HEK293T (cell line): ENCODE results near the gene KRTAP16-1.
"Not testable (repeated sequence)": the region's sequence is repeated elsewhere in the genome, so short reads cannot be mapped to it uniquely, and the experiment has no call there.

Source experiments
- CTCF ChIA-PET: fragments of 350-600 bp; formaldehyde crosslinking; extraction: SDS; loops from one replicate; lab custom pipeline; 2021; ENCODE audit warnings: antibody characterized with exemption, inconsistent platforms; lab: Yijun Ruan, JAX
- POLR2A ChIA-PET: fragments of 350-600 bp; formaldehyde crosslinking; extraction: SDS; loops from one replicate; lab custom pipeline; 2020; ENCODE audit warnings: antibody characterized with exemption, inconsistent platforms; lab: Yijun Ruan, JAX
- DNase-seq: peaks from one replicate; pipeline ENCODE4 v3.0.0; 2012; ENCODE audit warnings: mixed read lengths; ENCODE audit errors: extremely low spot score
- ARNT ChIP-seq: fragments of 450-650 bp; IDR thresholded peaks from 2 replicates; pipeline ENCODE4 v1.6.1; 2017; ENCODE audit warnings: mild to moderate bottlenecking
- BHLHE40 ChIP-seq: fragments of 450-650 bp; IDR thresholded peaks from 2 replicates; pipeline ENCODE4 v1.6.1; 2016; ENCODE audit warnings: mild to moderate bottlenecking, moderate library complexity, borderline replicate concordance
- CTBP1 ChIP-seq: fragments of 450-650 bp; IDR thresholded peaks from 2 replicates; pipeline ENCODE4 v1.6.1; 2016; ENCODE audit warnings: borderline replicate concordance
- ELF4 ChIP-seq: fragments of 450-650 bp; IDR thresholded peaks from 2 replicates; pipeline ENCODE4 v1.6.1; 2017; ENCODE audit warnings: antibody characterized with exemption
- FOXA1 ChIP-seq: fragments of 450-650 bp; IDR thresholded peaks from 2 replicates; pipeline ENCODE4 v1.6.1; 2016; ENCODE audit warnings: mild to moderate bottlenecking
- FOXK2 ChIP-seq: fragments of 450-650 bp; IDR thresholded peaks from 2 replicates; pipeline ENCODE4 v1.6.1; 2016; ENCODE audit warnings: mild to moderate bottlenecking
- FOXM1 ChIP-seq: fragments of 450-650 bp; IDR thresholded peaks from 2 replicates; pipeline ENCODE4 v1.6.1; 2017; ENCODE audit warnings: mild to moderate bottlenecking, borderline replicate concordance
- HDGF ChIP-seq: fragments of 450-650 bp; IDR thresholded peaks from 2 replicates; pipeline ENCODE4 v1.6.1; 2017; ENCODE audit warnings: antibody characterized with exemption, borderline replicate concordance
- L3MBTL2 ChIP-seq: fragments of 450-650 bp; conservative IDR thresholded peaks from 2 replicates; pipeline ENCODE4 v1.6.1; 2016; ENCODE audit warnings: mild to moderate bottlenecking
- LEF1 ChIP-seq: fragments of 450-650 bp; IDR thresholded peaks from 2 replicates; pipeline ENCODE4 v1.6.1; 2017; ENCODE audit warnings: mild to moderate bottlenecking, borderline replicate concordance
- NFRKB ChIP-seq: fragments of 450-650 bp; IDR thresholded peaks from 2 replicates; pipeline ENCODE4 v1.6.1; 2016; ENCODE audit warnings: mild to moderate bottlenecking, moderate library complexity
- SUZ12 ChIP-seq: fragments of 450-650 bp; IDR thresholded peaks from 2 replicates; pipeline ENCODE4 v1.6.1; 2016; ENCODE audit warnings: mild to moderate bottlenecking
- TARDBP ChIP-seq: fragments of 450-650 bp; IDR thresholded peaks from 2 replicates; pipeline ENCODE4 v1.6.1; 2016
- ZNF384 ChIP-seq: fragments of 450-650 bp; IDR thresholded peaks from 2 replicates; pipeline ENCODE4 v1.6.1; 2016
- TF ChIP-seq, protein P1 (sequence below): fragments of 450-650 bp; IDR thresholded peaks from 2 replicates; pipeline ENCODE4 v1.6.1; 2016

KRTAP16-1 gene

DNA sequence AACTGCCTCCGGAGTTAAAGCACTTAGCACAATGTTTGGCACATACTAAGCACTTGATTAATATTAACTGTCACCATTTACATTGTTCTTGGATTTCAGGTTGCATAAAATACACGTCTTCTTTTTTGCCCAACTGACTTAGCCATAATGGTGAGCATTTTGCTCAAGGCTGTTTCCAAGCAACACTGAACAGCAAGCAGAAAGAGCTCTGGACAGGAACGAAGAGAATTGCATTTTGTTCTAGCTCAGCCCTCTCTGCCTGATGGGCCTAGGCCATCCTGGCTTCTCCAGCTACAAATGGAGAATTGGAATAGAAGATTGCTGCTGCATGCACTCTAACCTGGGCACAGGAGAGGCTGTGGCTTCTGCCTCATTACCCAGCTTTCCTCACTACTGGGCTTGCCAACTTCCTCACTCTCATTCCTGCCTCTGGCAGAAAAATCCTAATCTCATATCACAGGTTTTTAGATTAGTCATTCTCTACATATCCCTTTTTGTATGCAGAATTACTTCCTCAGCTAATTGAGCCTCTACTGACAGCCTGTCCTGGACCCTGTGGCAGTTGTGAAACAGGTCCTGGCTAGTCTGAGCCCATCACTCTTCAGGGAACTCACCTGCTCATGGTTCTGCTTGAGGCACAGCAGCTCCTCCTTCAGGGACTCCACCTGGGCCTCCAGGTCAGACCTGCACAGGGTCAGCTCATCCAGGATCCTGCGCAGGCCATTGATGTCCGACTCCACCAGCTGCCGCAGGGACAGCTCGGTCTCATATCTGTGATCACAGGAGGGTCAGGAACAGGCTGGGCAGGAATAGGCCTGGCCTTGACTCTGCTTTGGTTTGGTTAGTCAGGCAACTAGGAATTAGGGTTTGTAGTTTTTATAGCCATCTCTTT lies 39.0 kb upstream of the KRTAP16-1 start:
- no peak for DNase-seq
- CTCF ChIA-PET, result interaction anchor here (0.6 kb wide), 1 partner anchor 136 kb away, joined by 3 read pairs; no protein-coding TSS in a partner anchor
- POLR2A ChIA-PET, result no interaction called here
- TF ChIP-seq L3MBTL2 (no peak), ZNF384 (no peak)

GRCh38 chr17:41346421-41346820 lies 37.3 kb upstream of the KRTAP16-1 start:
- DNase-seq, POLR2A ChIA-PET: not testable (repeated sequence)
- CTCF ChIA-PET, result interaction anchor here (1.1 kb wide), 1 partner anchor 24 kb away, joined by 3 read pairs; no protein-coding TSS in a partner anchor

GRCh38 chr17:41345992-41346391 lies 36.9 kb upstream of the KRTAP16-1 start:
- ChIA-PET CTCF (interaction anchor here (1.1 kb wide), 1 partner anchor 23 kb away, joined by 3 read pairs; no protein-coding TSS in a partner anchor), POLR2A (no interaction called here)
- no peak for DNase-seq
- TF ChIP-seq FOXK2 (no peak), LEF1 (no peak), FOXA1 (no peak), SUZ12 (no peak)
- TF ChIP-seq, protein P1, sequence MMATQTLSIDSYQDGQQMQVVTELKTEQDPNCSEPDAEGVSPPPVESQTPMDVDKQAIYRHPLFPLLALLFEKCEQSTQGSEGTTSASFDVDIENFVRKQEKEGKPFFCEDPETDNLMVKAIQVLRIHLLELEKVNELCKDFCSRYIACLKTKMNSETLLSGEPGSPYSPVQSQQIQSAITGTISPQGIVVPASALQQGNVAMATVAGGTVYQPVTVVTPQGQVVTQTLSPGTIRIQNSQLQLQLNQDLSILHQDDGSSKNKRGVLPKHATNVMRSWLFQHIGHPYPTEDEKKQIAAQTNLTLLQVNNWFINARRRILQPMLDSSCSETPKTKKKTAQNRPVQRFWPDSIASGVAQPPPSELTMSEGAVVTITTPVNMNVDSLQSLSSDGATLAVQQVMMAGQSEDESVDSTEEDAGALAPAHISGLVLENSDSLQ, result no peak

DNA sequence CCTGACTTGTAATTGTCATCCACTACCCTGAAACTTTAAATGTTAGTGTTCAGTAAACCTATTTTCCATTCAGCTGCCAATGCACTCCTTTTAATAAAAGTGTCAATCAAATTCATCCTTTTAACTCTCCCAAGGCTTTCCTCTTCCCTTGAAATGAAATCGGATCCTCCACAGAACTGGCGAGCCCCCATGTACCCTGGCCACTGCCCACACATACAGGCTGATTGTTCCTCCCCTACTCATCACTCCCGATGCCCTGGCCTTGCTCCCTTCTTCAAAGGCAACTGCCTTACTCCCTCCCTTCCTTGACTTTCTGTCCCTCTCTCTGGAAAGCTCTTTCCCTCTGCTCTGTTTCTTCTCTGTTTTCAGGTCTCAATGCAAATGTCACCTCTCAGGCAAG lies 33.9 kb upstream of the KRTAP16-1 start:
- ChIA-PET CTCF (no interaction called here), POLR2A (interaction anchor here (0.7 kb wide), 1 partner anchor 695 kb away, joined by 3 read pairs; no protein-coding TSS in a partner anchor)
- DNase-seq, result no peak
- TF ChIP-seq FOXM1 (no peak), HDGF (no peak), BHLHE40 (no peak), NFRKB (no peak), ZNF384 (no peak), ELF4 (no peak), TARDBP (no peak), ARNT (no peak), FOXK2 (no peak)

- ChIA-PET CTCF (no interaction called here), POLR2A (no interaction called here)
- DNase-seq, result no peak
- TF ChIP-seq, protein P1, result no peak
- TF ChIP-seq SUZ12 (no peak), NFRKB (no peak)
Observed at GRCh38 chr17:41340934-41341861, 32.1 kb upstream of the KRTAP16-1 start.

DNA sequence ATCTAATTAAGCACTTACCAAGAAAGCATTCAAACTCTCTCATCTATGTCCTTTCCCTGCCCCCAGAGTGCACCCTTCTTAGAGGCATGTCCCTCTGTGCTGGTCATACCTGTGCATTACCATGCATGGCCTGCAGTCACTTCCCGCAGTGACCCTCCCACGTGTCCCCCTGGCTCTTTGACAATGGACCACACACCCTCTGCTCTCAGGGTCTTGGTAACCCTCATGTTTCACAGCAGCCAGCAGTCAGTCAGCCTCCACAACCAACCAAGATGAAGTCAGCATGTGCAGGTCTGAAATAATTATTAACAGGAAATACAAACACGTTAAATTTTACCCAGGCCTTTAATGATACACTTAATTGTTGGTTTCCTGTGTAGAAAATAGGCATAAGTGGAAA lies 31.4 kb upstream of the KRTAP16-1 start:
- ChIA-PET CTCF (no interaction called here), POLR2A (no interaction called here)
- TF ChIP-seq FOXA1 (no peak), CTBP1 (no peak), TARDBP (no peak), SUZ12 (no peak), FOXM1 (no peak), BHLHE40 (no peak), LEF1 (no peak), NFRKB (no peak), FOXK2 (no peak), ELF4 (no peak), L3MBTL2 (no peak), ARNT (no peak)
- no peak for DNase-seq

DNA sequence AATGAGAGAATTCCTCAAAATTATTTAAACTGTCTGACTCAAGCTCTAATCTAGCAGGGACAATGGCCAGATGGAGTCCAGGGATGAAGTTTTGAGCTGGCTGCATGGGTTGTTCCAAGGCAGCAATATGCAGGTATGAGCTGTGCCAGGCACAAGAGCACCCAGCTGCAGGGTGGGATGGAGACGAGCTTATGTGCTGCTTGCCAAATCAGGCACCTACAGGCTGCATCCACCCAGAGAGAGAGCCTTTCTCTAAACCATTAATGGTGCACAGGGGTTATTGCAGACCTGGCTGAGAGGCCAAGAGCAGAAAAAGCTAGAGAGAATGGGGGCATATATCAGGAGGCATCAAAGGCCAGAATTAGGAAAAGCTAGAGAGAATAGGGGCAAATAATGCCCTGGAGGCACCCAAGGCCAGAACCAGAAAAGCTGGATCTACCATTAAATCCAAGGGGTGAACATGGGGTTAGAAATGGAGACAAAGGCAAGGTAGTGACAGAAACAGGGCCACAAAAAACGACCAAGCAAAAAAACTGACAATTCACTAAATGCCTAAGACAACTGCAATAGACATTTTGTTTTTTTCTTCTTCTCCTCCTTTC lies 30.6 kb upstream of the KRTAP16-1 start:
- POLR2A ChIA-PET, result no interaction called here
- TF ChIP-seq LEF1 (no peak), ELF4 (no peak), ZNF384 (no peak), FOXA1 (no peak), FOXM1 (no peak), BHLHE40 (no peak), SUZ12 (no peak), FOXK2 (no peak)
- DNase-seq, result no peak
- CTCF ChIA-PET, result no interaction called here
